HTERT RPE-1 (cell line): ENCODE data around the gene CSNK1E.
"Not testable (repeated sequence)": the region's sequence is repeated elsewhere in the genome, so short reads cannot be mapped to it uniquely, and the experiment has no call there.

Source experiments
- in situ Hi-C: fragments of 300-500 bp; cut with MboI; formaldehyde crosslinking; loops from 4 replicates; pipeline ENCODE4 v1.14.3; 2020; ENCODE audit warnings: low sequenced_read_pairs

Gene CSNK1E

GRCh38 chr22:38317122-38317994 lies at the start of gene CSNK1E:
Gene CSNK1E (minus strand): TSS chr22:38317433. CDS start chr22:38314157, 3,276 bp downstream.
- in situ Hi-C loops: no loop called here

GRCh38 chr22:38365829-38366228 lies 48.6 kb upstream of the CSNK1E start:
- in situ Hi-C loops: not testable (repeated sequence)

- in situ Hi-C loops: not testable (repeated sequence)
These were observed 47.9 kb upstream of the CSNK1E start for GRCh38 chr22:38365174-38365573.

- in situ Hi-C loops: not testable (repeated sequence)
These were observed 43.3 kb upstream of the CSNK1E start for GRCh38 chr22:38360560-38360959.

- in situ Hi-C loops: not testable (repeated sequence)
These were observed 42.6 kb upstream of the CSNK1E start for GRCh38 chr22:38359817-38360216.

- in situ Hi-C loops: not testable (repeated sequence)
These were observed 40.7 kb upstream of the CSNK1E start for GRCh38 chr22:38357971-38358370.

- in situ Hi-C loops: no loop called here
These were observed 38.0 kb upstream of the CSNK1E start for GRCh38 chr22:38355275-38355674.

- in situ Hi-C loops: no loop called here
These were observed 36.5 kb upstream of the CSNK1E start for GRCh38 chr22:38353701-38354100.

- in situ Hi-C loops: no loop called here
These were observed 36.0 kb upstream of the CSNK1E start for GRCh38 chr22:38353142-38353629.

GRCh38 chr22:38352436-38352835 lies 35.2 kb upstream of the CSNK1E start:
- in situ Hi-C loops: no loop called here

GRCh38 chr22:38350444-38351359 lies 33.5 kb upstream of the CSNK1E start:
- in situ Hi-C loops: no loop called here

GRCh38 chr22:38348751-38349496 lies 31.7 kb upstream of the CSNK1E start:
- in situ Hi-C loops: no loop called here

- in situ Hi-C loops: no loop called here
These were observed 30.9 kb upstream of the CSNK1E start for GRCh38 chr22:38347944-38348750.

GRCh38 chr22:38347181-38347943 lies 30.1 kb upstream of the CSNK1E start:
- in situ Hi-C loops: no loop called here

- in situ Hi-C loops: no loop called here
These were observed 29.3 kb upstream of the CSNK1E start for GRCh38 chr22:38346506-38346905.

- in situ Hi-C loops: no loop called here
These were observed 28.5 kb upstream of the CSNK1E start for GRCh38 chr22:38345782-38346181.

GRCh38 chr22:38339893-38340292 lies 22.7 kb upstream of the CSNK1E start:
- in situ Hi-C loops: not testable (repeated sequence)

GRCh38 chr22:38338772-38339379 lies 21.6 kb upstream of the CSNK1E start:
- in situ Hi-C loops: no loop called here

- in situ Hi-C loops: no loop called here
These were observed 19.5 kb upstream of the CSNK1E start for GRCh38 chr22:38336699-38337098.
